Liver (tissue), 9 donors: Measurements from ENCODE around the gene SPHK1. TPM values are rescaled to one million over a fixed set of nuclear protein-coding genes. Genes with fewer than 3 reads are reported as not detected.

Source experiments
- DNase-seq: peaks from one replicate; pipeline ENCODE4 v3.0.0-alpha.2; 2017; ENCODE audit warnings: low spot score
- H3K27ac ChIP-seq, 2 donors: one replicate each; pipeline ENCODE4 v1.7.0; 2013; ENCODE audit warnings: inconsistent platforms in 2 of 2, low read length in 2 of 2, control low read depth in 1 of 2, low read depth in 1 of 2, mild to moderate bottlenecking in 1 of 2
- H3K27me3 ChIP-seq, 4 donors: one replicate each; pipeline versions ENCODE4 v1.6.1 to v1.7.0; 2013; ENCODE audit warnings: low read length in 3 of 4, inconsistent platforms in 1 of 4, mild to moderate bottlenecking in 1 of 4, moderate library complexity in 1 of 4; ENCODE audit not compliant: control insufficient read depth in 4 of 4, insufficient read depth in 4 of 4
- H3K36me3 ChIP-seq, 4 donors: one replicate each; pipeline versions ENCODE4 v1.6.1 to v1.7.0; 2013; ENCODE audit warnings: low read length in 3 of 4, mild to moderate bottlenecking in 3 of 4, low read depth in 1 of 4, moderate library complexity in 1 of 4; ENCODE audit not compliant: control insufficient read depth in 4 of 4, insufficient read depth in 3 of 4
- H3K4me1 ChIP-seq, 4 donors: one replicate each; pipeline versions ENCODE4 v1.6.1 to v1.7.0; 2013; ENCODE audit warnings: low read length in 3 of 4, mild to moderate bottlenecking in 3 of 4, moderate library complexity in 1 of 4; ENCODE audit not compliant: control insufficient read depth in 4 of 4, insufficient read depth in 4 of 4
- H3K4me3 ChIP-seq, 3 donors: one replicate each; pipeline versions ENCODE4 v1.6.1 to v1.7.0; 2013; ENCODE audit warnings: low read length in 3 of 3, control low read depth in 1 of 3, low read depth in 1 of 3, mild to moderate bottlenecking in 1 of 3
- H3K9ac ChIP-seq, 2 donors: one replicate each; pipeline ENCODE4 v1.7.0; 2013; ENCODE audit warnings: low read length in 2 of 2, mild to moderate bottlenecking in 2 of 2, moderate library complexity in 2 of 2, control low read depth in 1 of 2, low read depth in 1 of 2
- H3K9me3 ChIP-seq, 4 donors: one replicate each; pipeline versions ENCODE4 v1.6.1 to v1.7.0; 2013; ENCODE audit warnings: low read length in 3 of 4; ENCODE audit not compliant: control insufficient read depth in 4 of 4
- EGR1 ChIP-seq, 2 donors: IDR thresholded peaks; 2 replicates each; pipeline ENCODE4 v1.6.1; 2016 to 2018; ENCODE audit warnings: antibody characterized with exemption in 2 of 2, low read depth in 2 of 2
- FOXA1 ChIP-seq: IDR thresholded peaks from 2 replicates; pipeline ENCODE4 v1.6.1; 2016; ENCODE audit warnings: antibody characterized with exemption
- FOXA2 ChIP-seq: IDR thresholded peaks from 2 replicates; pipeline ENCODE4 v1.6.1; 2016; ENCODE audit warnings: antibody characterized with exemption
- GABPA ChIP-seq, 2 donors: IDR thresholded peaks in 1 of 2; conservative IDR thresholded peaks in 1 of 2; 2 replicates each; pipeline ENCODE4 v1.6.1; 2016; ENCODE audit warnings: antibody characterized with exemption in 2 of 2, mild to moderate bottlenecking in 1 of 2, moderate library complexity in 1 of 2
- HNF4A ChIP-seq, 2 donors: conservative IDR thresholded peaks; 2 replicates each; pipeline ENCODE4 v1.6.1; 2016; ENCODE audit warnings: antibody characterized with exemption in 2 of 2, mild to moderate bottlenecking in 2 of 2
- HNF4G ChIP-seq: IDR thresholded peaks from 2 replicates; pipeline ENCODE4 v1.6.1; 2016; ENCODE audit warnings: antibody characterized with exemption
- JUND ChIP-seq, 2 donors: IDR thresholded peaks; 2 replicates each; pipeline ENCODE4 v1.6.1; 2016; ENCODE audit warnings: antibody characterized with exemption in 2 of 2
- NR2F2 ChIP-seq: IDR thresholded peaks from 2 replicates; pipeline ENCODE4 v1.6.1; 2016; ENCODE audit warnings: antibody characterized with exemption
- RAD21 ChIP-seq, 2 donors: IDR thresholded peaks; 2 replicates each; pipeline ENCODE4 v1.6.1; 2016; ENCODE audit warnings: antibody characterized with exemption in 2 of 2, mild to moderate bottlenecking in 2 of 2
- RXRA ChIP-seq, 2 donors: IDR thresholded peaks; 2 replicates each; pipeline ENCODE4 v1.6.1; 2017 to 2018; ENCODE audit warnings: antibody characterized with exemption in 2 of 2, mild to moderate bottlenecking in 1 of 2
- SP1 ChIP-seq: IDR thresholded peaks from 2 replicates; pipeline ENCODE4 v1.6.1; 2018; ENCODE audit warnings: antibody characterized with exemption, mild to moderate bottlenecking
- TAF1 ChIP-seq: conservative IDR thresholded peaks from 2 replicates; pipeline ENCODE4 v1.6.1; 2016; ENCODE audit warnings: antibody characterized with exemption, mild to moderate bottlenecking
- YY1 ChIP-seq: IDR thresholded peaks from 2 replicates; pipeline ENCODE4 v1.6.1; 2016; ENCODE audit warnings: antibody characterized with exemption, mild to moderate bottlenecking
- WGBS: extraction: QIAGEN DNeasy Blood & Tissue Kit; methylation state at CpG from one replicate; pipeline ENCODE4 v1.1.7; 2013; 5-methylcytosine and 5-hydroxymethylcytosine counted together
- polyA plus RNA-seq, 2 donors: library from polyadenylated mRNA; stranded (reverse) in 1 of 2; unstranded in 1 of 2; fragments of 200-250 nt in 1 of 2; fragments of >200 nt in 1 of 2; fragmentation: Nextera tagmentation in 1 of 2; extraction: Ambion mirVana in 1 of 2; gene quantifications; one replicate each; pipeline versions ENCODE4 v1.2.1 to v1.2.3, GENCODE V29; 2013 to 2015
- total RNA-seq, 2 donors: library from RNA; depleted of rRNA; stranded (reverse); fragments of >200 nt; gene quantifications; one replicate each; pipeline ENCODE4 v1.2.3, GENCODE V29; 2014
- TF ChIP-seq, protein P1 (sequence below): fragments of 150-350 bp; IDR thresholded peaks from 2 replicates; pipeline ENCODE4 v1.5.1; 2017; ENCODE audit warnings: improper control_type of control experiment, low read depth, low read length; ENCODE audit not compliant: missing input control
- TF ChIP-seq, protein P2 (sequence below): IDR thresholded peaks from 2 replicates; pipeline ENCODE4 v1.6.1; 2016; ENCODE audit warnings: antibody characterized with exemption
- TF ChIP-seq, protein P3 (sequence below): IDR thresholded peaks from 2 replicates; pipeline ENCODE4 v1.6.1; 2016; ENCODE audit warnings: antibody characterized with exemption, mild to moderate bottlenecking
- TF ChIP-seq, protein P4 (sequence below): IDR thresholded peaks from 2 replicates; pipeline ENCODE4 v1.6.1; 2016; ENCODE audit warnings: antibody characterized with exemption
- TF ChIP-seq, protein P5 (sequence below): IDR thresholded peaks from 2 replicates; pipeline ENCODE4 v1.6.1; 2016; ENCODE audit warnings: antibody characterized with exemption
- donor health status: healthy.
- donor health status: healthy.
- donor health status: healthy.
- donor health status: healthy.
- donor health status: healthy.

Gene SPHK1
- total and polyA plus RNA-seq, 4 donors, result 0.89 to 11.4 (median 1.1) TPM

DNA sequence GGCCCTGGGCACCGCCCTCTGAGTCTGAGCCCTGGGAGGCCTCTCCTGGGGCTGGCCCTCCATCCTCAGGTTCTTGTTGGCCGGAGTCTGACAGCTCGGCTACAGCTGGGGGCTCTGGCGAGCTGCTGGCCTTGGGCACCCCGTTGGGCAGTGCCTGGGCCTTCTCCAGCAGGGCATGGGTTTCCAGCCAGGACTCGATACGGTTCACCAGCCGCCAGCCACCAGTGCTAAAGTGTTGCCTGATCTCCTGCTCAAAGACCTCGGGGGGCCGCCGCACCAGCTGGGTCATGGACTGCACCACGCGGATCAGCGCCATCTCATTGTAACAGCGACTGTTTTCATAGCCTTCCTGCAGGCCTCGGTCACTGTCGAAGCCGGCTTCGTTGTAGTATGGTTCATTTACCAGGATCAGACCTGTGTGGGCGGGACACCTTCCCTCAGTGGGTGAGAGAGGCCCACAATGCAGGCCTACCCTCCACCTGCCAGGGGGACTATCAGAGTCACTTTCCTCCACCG, 6.8 kb downstream of the SPHK1 start:
- Histone ChIP-seq H3K4me1 (peaks cover 0 to 6% (median under 1%) of the 10 kb centered on the region in 4 donors), H3K4me3 (no peak overlapping the region), H3K27me3 (no peaks in the 10 kb centered on the region), H3K9ac (no peak overlapping the region), H3K36me3 (peaks cover 0 to 33% (median 10%) of the 10 kb centered on the region in 4 donors), H3K27ac (no peak overlapping the region), H3K9me3 (no peaks in the 10 kb centered on the region)
- WGBS, result 97% methylated on average over 21 of the region's 21 CpGs
- TF ChIP-seq RXRA (IDR thresholded peaks at IDR 0.05), result no peak
- no peak for TF ChIP-seq RAD21 (IDR thresholded peaks at IDR 0.05)
- TF ChIP-seq YY1, result no peak
- TF ChIP-seq EGR1 (IDR thresholded peaks at IDR 0.05; ENCODE audit: low read depth in 2 of 2), result no peak
- TF ChIP-seq SP1, result no peak
- TF ChIP-seq GABPA (IDR thresholded peaks at IDR 0.05 in 1 of 2, conservative IDR thresholded peaks at IDR 0.05 in 1 of 2), result no peak
- TF ChIP-seq, protein P1, sequence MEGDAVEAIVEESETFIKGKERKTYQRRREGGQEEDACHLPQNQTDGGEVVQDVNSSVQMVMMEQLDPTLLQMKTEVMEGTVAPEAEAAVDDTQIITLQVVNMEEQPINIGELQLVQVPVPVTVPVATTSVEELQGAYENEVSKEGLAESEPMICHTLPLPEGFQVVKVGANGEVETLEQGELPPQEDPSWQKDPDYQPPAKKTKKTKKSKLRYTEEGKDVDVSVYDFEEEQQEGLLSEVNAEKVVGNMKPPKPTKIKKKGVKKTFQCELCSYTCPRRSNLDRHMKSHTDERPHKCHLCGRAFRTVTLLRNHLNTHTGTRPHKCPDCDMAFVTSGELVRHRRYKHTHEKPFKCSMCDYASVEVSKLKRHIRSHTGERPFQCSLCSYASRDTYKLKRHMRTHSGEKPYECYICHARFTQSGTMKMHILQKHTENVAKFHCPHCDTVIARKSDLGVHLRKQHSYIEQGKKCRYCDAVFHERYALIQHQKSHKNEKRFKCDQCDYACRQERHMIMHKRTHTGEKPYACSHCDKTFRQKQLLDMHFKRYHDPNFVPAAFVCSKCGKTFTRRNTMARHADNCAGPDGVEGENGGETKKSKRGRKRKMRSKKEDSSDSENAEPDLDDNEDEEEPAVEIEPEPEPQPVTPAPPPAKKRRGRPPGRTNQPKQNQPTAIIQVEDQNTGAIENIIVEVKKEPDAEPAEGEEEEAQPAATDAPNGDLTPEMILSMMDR, result no peak
- no peak for TF ChIP-seq NR2F2
- TF ChIP-seq FOXA1, result no peak
- no peak for TF ChIP-seq HNF4A (conservative IDR thresholded peaks at IDR 0.05)
- no peak for TF ChIP-seq JUND (IDR thresholded peaks at IDR 0.05)
- TF ChIP-seq, protein P2, sequence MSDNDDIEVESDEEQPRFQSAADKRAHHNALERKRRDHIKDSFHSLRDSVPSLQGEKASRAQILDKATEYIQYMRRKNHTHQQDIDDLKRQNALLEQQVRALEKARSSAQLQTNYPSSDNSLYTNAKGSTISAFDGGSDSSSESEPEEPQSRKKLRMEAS, result no peak
- no peak for TF ChIP-seq TAF1
- no peak for DNase-seq

DNA sequence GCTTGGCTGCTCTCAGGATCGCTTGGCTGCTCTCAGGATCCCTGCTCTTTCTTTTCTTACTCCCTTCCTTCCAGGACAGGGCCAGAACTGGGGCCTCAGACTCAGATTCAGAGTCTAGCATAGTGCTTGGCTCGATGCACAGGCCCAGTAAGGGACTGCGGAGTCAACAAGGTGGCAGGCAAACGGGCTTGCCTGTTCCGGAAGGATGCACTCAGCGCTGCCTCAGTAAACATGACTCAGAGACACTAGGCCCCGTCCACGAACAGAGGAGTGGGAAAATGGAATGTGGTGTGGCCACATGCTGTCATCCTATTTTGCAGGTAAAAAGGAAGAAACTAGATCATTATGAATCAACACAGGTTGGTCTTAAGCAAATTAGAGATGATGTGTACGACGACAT, 9.8 kb downstream of the SPHK1 start:
- H3K27me3 ChIP-seq, result no peaks in the 10 kb centered on the region
- WGBS, result 95% methylated on average over 10 of the region's 10 CpGs
- DNase-seq, result no peak
- TF ChIP-seq, protein P2, result no peak
- TF ChIP-seq EGR1 (IDR thresholded peaks at IDR 0.05; ENCODE audit: low read depth in 2 of 2) (no peak), JUND (IDR thresholded peaks at IDR 0.05) (no peak), HNF4G (no peak), RAD21 (IDR thresholded peaks at IDR 0.05) (no peak), GABPA (IDR thresholded peaks at IDR 0.05 in 1 of 2, conservative IDR thresholded peaks at IDR 0.05 in 1 of 2) (no peak), FOXA2 (no peak), HNF4A (conservative IDR thresholded peaks at IDR 0.05) (no peak), TAF1 (no peak)
- TF ChIP-seq, protein P3, sequence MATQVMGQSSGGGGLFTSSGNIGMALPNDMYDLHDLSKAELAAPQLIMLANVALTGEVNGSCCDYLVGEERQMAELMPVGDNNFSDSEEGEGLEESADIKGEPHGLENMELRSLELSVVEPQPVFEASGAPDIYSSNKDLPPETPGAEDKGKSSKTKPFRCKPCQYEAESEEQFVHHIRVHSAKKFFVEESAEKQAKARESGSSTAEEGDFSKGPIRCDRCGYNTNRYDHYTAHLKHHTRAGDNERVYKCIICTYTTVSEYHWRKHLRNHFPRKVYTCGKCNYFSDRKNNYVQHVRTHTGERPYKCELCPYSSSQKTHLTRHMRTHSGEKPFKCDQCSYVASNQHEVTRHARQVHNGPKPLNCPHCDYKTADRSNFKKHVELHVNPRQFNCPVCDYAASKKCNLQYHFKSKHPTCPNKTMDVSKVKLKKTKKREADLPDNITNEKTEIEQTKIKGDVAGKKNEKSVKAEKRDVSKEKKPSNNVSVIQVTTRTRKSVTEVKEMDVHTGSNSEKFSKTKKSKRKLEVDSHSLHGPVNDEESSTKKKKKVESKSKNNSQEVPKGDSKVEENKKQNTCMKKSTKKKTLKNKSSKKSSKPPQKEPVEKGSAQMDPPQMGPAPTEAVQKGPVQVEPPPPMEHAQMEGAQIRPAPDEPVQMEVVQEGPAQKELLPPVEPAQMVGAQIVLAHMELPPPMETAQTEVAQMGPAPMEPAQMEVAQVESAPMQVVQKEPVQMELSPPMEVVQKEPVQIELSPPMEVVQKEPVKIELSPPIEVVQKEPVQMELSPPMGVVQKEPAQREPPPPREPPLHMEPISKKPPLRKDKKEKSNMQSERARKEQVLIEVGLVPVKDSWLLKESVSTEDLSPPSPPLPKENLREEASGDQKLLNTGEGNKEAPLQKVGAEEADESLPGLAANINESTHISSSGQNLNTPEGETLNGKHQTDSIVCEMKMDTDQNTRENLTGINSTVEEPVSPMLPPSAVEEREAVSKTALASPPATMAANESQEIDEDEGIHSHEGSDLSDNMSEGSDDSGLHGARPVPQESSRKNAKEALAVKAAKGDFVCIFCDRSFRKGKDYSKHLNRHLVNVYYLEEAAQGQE, result no peak
- TF ChIP-seq, protein P4, sequence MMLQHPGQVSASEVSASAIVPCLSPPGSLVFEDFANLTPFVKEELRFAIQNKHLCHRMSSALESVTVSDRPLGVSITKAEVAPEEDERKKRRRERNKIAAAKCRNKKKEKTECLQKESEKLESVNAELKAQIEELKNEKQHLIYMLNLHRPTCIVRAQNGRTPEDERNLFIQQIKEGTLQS, result no peak
- TF ChIP-seq, protein P1, result no peak
- TF ChIP-seq, protein P5, sequence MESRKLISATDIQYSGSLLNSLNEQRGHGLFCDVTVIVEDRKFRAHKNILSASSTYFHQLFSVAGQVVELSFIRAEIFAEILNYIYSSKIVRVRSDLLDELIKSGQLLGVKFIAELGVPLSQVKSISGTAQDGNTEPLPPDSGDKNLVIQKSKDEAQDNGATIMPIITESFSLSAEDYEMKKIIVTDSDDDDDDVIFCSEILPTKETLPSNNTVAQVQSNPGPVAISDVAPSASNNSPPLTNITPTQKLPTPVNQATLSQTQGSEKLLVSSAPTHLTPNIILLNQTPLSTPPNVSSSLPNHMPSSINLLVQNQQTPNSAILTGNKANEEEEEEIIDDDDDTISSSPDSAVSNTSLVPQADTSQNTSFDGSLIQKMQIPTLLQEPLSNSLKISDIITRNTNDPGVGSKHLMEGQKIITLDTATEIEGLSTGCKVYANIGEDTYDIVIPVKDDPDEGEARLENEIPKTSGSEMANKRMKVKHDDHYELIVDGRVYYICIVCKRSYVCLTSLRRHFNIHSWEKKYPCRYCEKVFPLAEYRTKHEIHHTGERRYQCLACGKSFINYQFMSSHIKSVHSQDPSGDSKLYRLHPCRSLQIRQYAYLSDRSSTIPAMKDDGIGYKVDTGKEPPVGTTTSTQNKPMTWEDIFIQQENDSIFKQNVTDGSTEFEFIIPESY, result no peak
- H3K36me3 ChIP-seq, result peaks cover 3 to 42% (median 16%) of the 10 kb centered on the region in 4 donors
- no peaks in the 10 kb centered on the region for H3K4me1 ChIP-seq
- H3K27ac ChIP-seq, result no peak overlapping the region
- H3K9ac ChIP-seq, result no peak overlapping the region
- no peaks in the 10 kb centered on the region for H3K9me3 ChIP-seq
- no peak overlapping the region for H3K4me3 ChIP-seq
